CD4-positive, alpha-beta T cell treated with Interleukin-4 for 4 hours (primary cell): Measurements from ENCODE around the gene BRI3.
A peak's percentile ranks its signal among the peaks of the same experiment; 100 is the strongest.

Experiments used
- DNase-seq: peaks from one replicate; pipeline ENCODE4 v3.0.0-alpha.2; 2020

BRI3 gene, protein sequence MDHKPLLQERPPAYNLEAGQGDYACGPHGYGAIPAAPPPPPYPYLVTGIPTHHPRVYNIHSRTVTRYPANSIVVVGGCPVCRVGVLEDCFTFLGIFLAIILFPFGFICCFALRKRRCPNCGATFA

DNA sequence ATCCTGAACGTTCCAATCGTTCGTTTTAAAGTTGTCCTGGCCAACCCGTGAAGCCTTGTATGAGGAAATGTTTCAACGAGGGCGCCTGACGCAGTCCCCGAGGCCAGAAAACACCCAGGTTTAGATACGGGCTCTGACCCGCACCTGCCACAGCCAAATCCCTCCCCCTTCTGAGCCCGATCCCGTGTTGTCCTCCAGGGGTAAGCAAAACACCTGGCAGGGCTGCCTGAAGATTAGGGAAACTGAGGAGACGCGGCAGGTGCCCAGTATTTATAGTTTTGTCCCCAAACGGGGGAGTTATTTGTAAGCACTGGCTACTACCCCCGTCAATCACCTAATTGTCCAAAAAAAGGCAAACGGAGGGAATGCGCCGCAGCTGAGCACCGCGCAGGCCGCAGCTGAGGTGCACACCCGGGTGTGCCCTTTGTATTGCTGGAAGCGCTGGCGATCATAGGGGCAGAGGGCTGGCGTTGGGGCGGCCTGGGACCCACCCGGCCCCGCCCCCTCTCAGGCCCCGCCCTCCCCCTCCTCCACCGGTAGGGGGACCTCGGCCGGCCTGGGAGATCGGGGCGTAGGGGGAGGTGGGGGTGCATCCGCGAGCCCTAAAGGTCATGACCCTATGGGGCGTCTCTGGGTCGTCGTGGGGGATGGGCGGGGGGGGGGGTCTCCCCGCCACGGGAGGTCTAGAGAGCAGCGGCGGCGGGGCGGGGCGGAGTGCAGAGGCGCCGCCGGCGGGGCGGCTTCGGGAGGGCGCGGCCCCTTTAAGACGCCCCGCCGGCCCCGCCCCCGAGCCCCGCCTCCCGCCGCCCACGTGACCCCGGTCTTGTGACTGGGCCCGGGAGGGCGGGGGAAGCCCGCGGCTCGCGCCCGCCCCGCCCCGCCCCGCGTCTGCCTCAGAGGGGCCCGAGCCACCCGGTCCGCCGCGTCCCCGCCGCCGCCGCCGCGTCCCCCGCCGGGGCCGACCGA is at the start of gene BRI3:
Gene BRI3, plus strand, starts transcription at position 896 of the 966 bp plus-strand sequence. CDS start 110 bp downstream, outside the sequence.
- DNase-seq, result peak; percentile 88

DNA sequence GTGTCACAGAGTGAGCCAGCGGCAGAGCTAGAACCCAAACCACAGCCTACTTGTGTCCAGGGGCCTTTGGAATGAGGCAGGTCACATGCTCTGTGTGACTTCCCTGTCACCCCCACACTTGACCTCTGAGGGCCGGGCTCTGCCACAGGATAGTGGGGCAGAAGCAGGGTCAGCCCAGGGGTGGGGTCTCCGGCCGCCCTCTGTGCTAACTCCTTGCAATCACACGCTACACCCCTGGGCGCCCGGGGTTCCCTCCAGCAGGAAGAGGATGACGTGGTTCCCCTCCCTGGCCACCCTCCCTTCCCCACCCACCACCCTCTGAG is 49.3 kb upstream of the BRI3 start:
- DNase-seq, result no peak

DNA sequence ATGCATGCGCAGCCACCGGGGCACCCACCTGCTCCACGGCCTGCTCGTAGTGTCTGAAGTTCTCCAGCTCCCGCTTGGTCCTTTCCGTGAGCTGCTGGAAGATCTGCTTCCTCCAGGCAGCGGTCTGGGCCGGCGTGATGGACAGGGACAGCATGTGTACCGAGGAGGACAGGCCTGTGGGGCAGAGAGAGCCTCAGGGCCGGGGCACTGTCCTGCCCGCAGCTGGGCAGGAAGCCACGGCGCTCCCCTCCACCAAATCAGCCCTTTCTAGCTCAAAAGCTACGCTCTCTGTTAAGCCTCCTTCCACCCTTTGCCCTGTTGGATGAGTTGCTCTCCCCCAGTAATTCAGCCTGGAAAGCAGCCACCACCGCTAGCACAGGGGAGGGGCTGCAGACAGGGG is 48.7 kb upstream of the BRI3 start:
- no peak for DNase-seq

DNA sequence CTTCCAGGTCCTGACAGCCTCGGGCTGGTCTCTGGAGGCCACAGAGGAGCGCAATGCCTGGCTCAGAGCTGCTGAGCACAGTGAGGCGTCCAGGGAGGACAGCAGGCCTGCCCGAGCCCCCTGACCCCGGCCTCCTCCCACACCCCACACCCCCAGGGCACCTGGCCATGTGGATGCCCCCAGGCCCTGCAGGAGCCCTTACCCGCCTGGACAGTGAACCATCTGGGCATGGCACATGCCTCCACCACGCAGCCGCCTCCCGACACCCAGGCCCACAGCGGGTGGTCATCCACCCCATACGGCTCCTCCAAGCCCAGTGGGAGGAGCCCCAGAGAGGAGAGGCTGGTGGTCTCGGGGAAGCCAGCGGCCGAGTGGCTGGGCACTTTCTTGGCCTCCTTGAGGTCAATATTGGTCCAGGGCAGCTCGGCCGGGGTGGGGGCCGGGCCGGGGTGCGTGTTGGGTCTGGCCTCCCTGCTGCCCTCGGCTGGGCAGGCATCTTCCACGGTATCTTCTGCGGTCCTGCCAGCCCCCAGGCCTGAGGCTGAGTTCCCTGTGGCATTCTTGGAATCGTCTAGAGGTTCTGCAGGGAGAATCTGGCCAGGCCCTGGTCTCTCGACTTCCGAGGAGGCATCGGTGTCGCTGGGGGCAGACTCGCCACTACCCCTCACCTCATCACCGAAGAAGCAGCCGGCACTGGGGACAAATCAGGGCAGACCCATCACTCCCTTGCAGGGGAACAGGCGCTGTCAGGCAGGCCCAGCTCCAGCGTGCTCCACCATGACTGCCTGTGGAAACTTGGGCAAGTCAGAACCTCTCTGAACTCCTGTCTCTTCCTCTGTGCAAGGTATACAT is 48.0 kb upstream of the BRI3 start:
- no peak for DNase-seq

DNA sequence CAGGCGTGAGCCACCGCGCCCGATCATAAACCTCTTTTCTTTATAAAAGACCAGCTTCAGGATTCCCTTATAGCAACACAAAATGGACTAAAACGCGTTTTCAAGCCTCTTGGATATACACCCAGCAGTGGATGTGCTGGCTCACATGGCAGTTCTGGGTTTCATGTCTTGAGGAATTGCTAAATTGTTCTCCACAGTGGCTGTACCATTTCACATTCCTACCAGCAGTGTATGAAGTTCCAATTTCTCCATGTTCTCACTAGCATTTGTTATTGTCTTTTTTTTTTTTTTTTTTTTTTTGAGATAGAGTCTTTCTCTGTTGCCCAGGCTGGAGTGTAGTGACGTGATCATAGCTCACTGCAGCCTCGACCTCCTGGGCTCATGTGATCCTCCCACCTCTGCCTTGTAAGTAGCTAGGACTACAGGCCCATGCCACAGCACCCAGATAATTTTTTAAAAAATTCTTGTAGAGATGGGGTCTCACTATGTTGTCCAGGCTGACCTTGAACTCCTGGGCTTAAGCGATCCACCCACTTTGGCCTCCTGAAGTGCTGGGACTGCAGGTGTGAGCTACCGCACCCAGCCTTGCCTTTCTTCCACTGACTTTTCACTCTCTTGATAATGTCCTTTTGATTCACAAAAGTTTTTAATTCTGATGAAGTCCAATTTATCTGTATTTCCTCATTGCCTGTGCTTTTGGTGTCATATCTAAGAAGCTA is 46.9 kb upstream of the BRI3 start:
- no peak for DNase-seq

DNA sequence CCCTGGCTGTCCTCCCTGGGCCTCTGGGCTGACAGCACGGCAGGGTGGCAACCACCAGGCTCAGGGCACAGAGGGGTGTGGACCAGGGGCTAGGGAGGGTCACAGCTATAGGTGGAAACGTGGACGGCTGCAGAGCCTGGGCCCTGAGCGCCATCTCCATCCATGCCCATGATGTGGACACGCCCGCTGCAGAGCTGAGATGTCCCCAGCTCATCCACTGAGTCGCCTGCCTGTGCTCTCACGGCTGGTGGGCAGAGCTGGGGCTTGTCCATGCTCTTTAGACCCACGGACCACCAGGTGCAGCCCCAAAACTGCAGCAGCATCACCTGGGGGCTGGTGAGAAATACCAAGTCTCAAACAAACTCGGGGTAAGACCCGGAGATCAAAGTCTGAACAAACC is 45.6 kb upstream of the BRI3 start:
- no peak for DNase-seq

DNA sequence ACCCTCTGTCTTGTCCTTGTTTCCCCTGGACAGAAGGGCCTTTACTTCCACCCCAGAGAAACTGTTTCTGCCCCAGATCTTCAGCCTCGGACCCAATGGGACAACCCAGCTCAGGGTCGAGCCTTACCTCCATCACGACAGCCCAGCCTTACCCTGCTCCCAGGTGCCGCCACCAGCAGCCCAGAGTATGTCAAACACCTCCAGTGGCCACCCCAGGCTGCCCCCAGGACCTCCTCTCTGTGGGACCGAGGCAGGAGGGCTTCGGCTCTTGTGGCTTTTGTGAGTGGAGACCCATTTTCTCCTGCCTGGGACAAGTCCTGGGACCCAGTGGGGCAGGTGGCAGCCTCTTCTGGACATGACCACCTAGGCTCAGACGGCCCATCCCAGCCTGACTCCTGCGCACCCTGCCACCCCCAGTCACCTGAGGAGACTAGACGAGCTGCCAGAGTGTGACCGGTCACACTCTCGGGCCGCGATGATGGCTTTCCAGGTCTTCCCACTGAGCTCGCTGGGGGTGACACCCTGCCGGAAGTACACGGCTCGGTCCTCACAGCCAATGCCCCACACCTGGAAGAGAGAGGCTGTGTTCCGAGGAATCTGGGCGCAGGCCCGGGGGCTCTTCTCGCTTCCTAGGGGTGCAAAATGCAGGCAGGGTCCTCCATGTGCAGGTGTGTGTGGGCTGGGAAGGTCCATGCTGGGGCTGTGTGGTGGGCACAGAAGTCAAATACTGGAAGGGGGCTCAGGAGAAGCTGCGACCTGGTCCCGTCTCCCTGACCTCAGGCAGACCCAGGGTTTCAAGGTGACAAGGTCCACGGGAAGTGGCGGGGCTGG is 44.9 kb upstream of the BRI3 start:
- no peak for DNase-seq

DNA sequence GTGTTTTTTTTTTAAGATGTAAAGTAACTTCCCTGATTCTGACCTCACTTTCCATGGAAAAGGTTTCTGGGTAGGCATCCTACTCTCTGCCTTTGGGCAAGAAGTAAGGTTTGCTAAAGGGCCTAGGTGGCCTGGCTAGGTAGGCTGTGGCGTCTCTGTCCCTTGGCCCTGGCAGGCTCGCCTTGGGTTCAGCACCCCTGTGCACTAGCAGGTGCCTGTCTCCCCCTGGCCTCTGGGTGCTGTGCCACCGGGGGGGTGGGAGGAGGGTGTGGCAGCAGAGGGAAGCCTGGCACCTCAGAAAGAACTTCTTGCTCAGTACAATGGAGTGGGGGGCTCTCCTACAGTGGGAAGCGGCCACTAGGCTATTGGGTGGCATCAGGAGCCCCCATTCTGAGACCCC is 43.4 kb upstream of the BRI3 start:
- no peak for DNase-seq

DNA sequence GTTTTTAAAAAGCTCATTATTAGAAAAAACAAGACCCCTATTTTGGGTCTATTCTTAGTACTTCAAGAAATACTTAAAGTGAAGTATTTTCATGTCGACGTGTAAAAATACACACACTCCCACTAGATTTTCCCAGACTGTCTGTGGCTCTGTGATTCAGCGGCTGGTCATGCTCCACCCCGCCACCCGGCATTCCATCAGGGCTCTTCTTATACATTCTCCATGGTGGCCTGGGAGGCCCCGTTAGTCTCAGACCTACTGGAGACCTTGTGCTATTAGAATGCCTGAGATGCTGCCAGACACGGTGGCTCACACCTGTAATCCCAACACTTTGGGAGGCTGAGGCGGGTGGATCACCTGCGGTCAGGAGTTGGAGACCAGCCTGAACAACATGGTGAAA is 42.5 kb upstream of the BRI3 start:
- no peak for DNase-seq

DNA sequence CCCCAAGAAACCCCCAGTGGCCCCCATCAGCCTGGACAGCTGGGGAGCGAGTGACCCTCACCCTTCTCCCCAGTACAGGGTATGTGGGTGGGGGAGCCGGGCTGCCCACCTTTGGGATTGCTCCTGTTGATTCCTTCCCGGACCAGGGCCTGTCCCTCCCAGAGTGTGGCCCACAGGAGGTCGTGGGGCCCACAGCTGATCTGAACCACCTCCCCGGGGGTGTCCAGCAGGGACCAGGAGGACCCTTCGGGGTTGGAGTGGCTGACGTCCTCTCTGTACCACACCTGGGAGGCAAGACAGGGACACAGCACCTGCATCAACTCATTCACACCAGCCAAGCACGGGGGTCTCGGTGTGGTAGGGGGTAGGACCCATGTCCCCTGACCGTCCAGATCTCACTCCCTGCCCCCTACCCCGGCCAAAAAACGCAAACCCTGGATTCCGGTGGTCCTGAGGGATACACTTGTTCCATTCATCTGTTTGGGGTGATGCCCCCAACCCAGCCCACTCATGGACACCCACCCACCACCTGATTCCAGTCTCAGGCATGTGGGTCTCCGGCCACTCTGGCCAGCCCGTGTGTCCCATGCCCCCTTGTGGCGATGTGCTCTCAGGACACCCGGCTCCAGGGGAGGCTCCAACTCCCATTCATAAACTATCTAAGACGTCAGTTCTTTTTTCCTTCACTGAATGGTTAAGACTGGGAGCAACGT is 40.4 kb upstream of the BRI3 start:
- no peak for DNase-seq

DNA sequence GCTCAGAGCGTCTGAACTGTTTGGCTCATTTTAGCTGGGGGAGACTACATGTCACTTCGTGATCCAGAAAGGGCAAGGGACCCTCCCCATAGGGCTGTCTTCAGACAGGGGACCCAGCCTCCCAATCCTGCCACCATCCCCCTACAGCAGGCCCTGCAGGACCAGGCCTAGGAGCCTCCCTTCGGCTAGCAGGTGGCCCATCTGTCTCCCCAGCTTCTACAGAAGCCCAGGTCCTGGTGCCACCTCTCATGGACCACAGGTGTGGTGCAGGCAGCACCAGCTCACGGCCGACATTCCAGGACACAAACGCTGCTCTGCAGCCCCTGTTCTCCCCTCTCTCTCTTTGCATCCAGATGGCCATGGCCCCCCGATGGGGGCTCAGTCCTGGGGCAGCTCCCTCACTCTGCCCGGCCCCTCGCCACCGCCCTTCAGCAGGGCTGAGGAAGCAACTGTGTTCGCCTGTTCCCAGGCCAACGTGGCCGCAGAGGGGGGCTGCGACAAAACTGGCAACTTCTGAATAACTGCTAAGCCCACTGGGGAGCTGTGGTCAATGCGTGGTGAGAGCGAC is 39.7 kb upstream of the BRI3 start:
- no peak for DNase-seq

DNA sequence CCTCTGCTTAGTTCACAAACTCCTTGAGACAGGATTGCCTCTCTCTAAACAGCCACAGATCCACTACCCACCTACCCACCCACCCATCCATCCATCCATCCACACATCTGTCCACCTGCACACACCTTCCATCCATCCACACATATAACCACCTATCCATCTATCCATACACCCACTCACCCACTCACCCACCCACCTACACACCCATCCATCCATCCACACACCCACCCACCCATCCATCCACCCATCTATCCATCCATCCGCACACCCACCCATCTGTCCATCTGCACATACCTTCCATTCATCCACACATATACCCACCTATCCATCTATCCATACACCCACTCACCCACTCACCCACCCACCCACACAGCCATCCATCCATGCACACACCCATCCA is 39.1 kb upstream of the BRI3 start:
- DNase-seq, result no peak

DNA sequence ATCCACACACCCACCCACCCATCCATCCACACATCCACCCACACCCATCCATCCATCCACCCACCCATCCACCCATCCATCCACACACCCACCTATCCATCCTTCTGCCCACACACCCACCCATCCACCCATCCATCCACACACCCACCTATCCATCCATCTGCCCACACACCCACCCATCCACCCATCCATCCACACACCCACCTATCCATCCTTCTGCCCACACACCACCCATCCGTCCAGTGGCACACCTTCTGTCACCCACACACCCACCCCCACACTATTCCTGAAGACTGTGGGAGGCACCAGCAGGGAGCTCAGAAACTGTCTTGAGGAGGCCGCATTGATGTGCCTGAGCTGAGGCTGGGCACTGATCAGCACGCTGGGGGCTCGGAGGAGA is 38.6 kb upstream of the BRI3 start:
- DNase-seq, result no peak

DNA sequence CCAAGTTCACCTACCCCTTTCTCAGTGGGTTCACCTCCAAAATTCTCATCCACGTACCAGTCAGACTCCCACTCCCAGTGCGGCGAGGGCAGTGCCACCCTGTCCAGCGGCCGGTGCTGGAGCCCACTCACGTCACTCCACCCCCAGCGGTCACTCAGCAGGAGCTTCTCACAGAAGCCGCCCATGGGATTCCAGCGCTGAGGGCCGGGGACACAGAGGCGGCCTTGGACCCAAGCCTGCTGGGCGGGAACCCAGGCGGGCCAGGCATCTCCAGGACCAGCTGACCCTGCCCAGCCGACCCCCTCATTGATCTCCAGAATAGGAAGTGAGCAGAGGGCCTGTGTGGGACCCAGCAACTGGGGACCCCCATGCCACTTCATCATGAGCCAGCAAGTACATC is 36.6 kb upstream of the BRI3 start:
- DNase-seq, result no peak

DNA sequence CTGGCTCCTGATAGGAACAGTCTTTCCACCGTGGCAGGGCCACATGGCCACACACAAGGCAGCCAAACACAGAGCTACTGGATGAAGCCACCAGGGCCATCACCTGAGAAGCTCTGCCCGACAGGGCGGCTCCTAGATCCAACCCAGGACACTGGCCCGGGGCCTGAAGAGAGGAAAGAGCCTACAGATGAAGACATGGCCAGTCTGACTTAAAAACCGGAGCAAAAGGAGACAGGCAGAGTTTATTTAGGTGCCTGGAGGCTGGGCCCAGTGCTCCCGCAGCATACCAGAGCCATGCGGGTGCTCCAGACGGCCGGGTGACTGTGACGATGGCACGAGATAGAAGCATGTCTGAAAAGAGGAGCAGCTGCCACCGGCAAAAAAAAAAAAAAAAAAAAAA is 33.3 kb upstream of the BRI3 start:
- no peak for DNase-seq

DNA sequence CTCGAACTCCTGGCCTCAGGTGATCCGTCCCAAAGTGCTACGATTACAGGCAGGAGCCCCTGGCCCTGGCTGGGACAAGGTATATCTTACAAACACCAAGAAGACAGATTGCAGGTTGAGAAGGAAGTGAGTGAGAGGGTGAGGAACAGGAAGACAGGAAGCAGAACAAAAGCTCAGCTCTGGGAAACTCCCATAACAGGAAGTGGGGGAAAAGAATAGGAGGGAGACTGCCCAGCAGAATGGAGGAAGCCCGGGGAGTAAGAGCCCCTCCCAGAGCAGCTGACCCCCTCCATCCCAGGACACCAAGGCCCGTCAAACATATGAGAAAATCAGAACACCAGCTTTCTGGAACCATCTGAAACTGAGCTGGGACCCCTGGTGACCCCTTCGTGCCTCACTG is 32.4 kb upstream of the BRI3 start:
- DNase-seq, result peak; percentile 2

DNA sequence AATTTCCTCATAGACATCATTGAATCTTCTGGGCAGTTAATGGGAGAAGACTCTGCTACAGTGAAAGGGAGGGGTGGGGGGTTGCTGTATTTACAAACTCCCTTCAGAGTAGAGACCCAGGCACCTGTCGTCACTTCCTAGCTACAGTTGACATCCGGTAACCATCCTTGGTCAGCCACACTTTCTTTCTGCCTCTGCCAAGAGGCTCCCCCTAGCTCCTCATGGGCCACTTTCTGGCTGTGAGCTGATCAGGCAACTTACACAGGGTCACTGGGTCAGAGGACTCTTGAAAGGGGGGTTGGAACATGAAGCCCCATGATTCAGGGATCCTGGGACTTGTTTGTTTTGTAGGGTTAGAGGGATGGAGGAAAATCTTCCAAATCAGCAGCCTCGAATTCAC is 30.7 kb upstream of the BRI3 start:
- peak; percentile 58 for DNase-seq

DNA sequence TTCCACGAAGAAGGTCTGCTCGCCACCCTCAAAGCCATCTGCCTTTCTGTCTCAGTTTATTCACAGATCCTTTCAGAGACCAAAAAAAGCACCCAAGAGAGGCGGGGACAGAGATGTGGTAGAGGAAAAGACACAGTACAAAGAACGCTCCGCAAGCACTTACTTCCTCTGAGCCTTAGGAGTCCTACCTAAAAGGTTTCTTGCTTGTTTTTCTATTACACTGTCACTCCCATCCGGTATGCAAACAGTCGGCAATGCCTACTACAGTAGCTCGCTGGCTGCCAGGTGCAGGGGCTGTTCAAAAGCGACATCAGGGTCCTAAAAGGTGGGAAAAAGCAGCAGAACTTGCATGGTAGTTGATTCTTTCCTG is 30.3 kb upstream of the BRI3 start:
- peak; percentile 63 for DNase-seq

DNA sequence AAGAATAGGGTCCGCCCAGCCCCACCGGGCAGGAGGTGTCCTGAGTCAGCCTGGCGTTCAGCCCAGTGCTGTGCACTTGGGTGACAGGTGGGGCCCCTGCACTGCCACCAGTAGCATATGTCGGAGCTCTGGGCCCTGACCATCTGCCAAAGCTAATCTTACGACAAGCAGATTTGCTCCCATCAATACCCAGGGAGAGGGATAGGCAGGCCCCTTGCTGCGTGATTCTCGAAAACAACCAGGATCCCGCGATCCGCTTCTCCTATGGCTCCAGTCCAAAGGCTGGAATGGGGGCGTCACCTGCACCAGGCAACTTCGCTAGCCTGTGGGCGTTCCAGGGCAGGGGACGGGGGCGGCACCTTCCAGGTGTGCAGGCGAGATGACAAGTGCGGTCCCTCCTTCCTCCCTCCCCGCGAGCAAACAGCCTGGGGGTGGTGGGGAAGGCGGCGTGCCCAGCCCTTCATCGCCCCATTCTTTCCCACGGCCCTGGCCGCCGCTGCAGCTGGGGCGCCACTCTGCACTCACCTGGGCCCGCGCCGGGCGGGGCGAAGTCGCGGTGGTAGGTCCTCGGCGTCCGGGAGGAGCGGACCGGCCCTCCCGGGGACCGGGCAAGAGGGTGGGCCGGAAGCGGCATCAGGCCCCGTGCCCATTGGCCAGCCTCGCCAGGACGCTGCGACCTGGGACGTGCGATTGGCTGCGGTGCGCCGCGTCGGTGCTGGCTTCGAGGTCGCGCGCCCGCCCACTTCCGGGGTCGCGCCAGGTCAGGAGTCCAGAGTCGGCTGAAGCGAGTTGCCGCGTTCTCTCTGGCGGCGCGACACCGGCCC is 29.7 kb upstream of the BRI3 start, which contains the start of gene TECPR1:
Gene TECPR1, minus strand, starts transcription at position 632 of the 824 bp plus-strand sequence. CDS start 6,086 bp downstream, outside the sequence.
- DNase-seq, result peak; percentile 84

DNA sequence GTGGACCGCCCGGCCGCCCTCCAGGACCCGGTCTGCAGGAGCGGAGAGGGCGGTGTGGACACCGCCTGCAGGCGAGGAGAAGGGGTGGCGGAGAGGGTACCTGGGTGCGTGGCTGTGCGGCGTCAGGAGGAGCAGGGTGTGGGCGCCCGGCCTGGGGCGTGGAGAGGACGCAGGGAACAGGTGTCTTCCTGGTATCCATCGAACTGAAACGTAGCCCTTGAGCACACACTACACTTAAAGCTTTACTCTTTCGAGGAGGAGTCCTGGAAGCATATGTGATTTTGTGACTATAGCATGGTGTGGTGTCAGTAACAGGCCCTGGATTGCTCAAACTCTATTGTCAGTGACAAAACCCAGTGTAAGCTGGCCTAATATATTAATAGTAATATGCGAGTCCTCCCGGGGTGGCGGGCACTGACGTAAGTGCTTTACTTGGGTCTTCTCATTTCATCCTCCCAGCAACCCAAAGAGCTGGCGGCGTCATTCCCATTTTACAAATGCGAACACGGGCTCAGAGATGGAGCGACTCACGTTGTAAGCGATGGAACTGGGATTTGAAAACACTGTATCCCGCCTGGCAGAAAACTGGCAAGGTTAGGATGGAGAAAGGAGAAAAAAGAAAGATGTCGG is 28.9 kb upstream of the BRI3 start:
- no peak for DNase-seq
